Esophagus squamous epithelium (tissue), 4 donors: ENCODE data around the gene TTC21A.

ENCODE experiments used
- POLR2A ChIP-seq, 4 donors: fragments of 450-650 bp; IDR thresholded peaks; one replicate each; pipeline ENCODE4 v1.6.1; 2017; ENCODE audit warnings: antibody characterized with exemption in 4 of 4, mild to moderate bottlenecking in 4 of 4, moderate library complexity in 3 of 4
- TF ChIP-seq, protein P1 (sequence below), 6 experiments: fragments of 450-650 bp in 4 of 6; fragments of 200-600 bp in 2 of 6; sonication (generic) in 2 of 6; IDR thresholded peaks; one replicate each; pipeline ENCODE4 v1.5.1; 2016 to 2019; ENCODE audit warnings: antibody characterized with exemption in 6 of 6, mild to moderate bottlenecking in 4 of 6, moderate library complexity in 4 of 6

DNA sequence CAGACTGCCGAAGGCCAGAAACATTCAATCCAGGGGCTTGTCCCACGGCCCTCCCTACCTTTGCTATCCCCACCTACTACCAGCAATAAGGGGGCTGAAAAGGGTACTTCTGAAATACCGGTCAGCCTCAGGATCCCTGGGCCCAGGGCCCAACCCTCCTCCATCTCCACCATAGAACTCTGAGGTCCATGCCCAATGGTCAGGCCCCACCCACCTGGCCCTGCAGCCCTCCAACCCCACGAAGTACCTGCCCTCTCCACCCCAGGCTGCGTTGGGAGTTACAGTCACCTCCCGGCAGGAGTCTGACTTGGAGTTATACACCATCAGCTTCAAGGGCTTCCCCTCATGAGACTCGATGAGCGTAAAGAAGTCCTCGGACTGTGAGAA is 7.0 kb upstream of the TTC21A start:
- TF ChIP-seq, protein P1, sequence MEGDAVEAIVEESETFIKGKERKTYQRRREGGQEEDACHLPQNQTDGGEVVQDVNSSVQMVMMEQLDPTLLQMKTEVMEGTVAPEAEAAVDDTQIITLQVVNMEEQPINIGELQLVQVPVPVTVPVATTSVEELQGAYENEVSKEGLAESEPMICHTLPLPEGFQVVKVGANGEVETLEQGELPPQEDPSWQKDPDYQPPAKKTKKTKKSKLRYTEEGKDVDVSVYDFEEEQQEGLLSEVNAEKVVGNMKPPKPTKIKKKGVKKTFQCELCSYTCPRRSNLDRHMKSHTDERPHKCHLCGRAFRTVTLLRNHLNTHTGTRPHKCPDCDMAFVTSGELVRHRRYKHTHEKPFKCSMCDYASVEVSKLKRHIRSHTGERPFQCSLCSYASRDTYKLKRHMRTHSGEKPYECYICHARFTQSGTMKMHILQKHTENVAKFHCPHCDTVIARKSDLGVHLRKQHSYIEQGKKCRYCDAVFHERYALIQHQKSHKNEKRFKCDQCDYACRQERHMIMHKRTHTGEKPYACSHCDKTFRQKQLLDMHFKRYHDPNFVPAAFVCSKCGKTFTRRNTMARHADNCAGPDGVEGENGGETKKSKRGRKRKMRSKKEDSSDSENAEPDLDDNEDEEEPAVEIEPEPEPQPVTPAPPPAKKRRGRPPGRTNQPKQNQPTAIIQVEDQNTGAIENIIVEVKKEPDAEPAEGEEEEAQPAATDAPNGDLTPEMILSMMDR (IDR thresholded peaks at IDR 0.05), result no peak
- no peak for TF ChIP-seq POLR2A (IDR thresholded peaks at IDR 0.05)
